GM12872 (cell line): ENCODE data around the gene KDM4B.

ENCODE experiments used
- TF ChIP-seq, protein P1 (sequence below): IDR thresholded peaks from 3 replicates; pipeline ENCODE4 v1.5.1; 2011; ENCODE audit warnings: low read depth, mild to moderate bottlenecking, low read length, moderate library complexity; ENCODE audit not compliant: insufficient read depth

The KDM4B gene

DNA sequence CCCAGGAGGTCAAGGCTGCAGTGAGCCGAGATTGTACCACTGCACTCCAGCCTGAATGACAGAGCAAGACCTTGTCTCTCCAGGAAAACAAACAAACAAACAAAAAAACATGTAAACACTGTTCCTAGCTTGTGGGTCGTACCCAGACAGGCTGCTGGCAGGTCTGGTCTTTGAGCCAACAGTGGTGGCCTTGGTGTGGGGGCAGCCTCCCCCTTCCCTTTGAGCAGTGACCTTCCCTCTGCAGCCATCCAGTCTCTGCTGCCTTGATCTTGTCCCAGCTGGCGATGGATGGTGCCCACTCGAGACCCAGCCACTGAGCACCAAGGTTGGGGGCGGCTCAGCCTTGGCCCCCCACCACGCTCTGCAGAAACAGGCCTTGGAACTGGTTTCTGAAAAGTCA is 143.3 kb downstream of the KDM4B start:
- TF ChIP-seq, protein P1, sequence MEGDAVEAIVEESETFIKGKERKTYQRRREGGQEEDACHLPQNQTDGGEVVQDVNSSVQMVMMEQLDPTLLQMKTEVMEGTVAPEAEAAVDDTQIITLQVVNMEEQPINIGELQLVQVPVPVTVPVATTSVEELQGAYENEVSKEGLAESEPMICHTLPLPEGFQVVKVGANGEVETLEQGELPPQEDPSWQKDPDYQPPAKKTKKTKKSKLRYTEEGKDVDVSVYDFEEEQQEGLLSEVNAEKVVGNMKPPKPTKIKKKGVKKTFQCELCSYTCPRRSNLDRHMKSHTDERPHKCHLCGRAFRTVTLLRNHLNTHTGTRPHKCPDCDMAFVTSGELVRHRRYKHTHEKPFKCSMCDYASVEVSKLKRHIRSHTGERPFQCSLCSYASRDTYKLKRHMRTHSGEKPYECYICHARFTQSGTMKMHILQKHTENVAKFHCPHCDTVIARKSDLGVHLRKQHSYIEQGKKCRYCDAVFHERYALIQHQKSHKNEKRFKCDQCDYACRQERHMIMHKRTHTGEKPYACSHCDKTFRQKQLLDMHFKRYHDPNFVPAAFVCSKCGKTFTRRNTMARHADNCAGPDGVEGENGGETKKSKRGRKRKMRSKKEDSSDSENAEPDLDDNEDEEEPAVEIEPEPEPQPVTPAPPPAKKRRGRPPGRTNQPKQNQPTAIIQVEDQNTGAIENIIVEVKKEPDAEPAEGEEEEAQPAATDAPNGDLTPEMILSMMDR = no peak

DNA sequence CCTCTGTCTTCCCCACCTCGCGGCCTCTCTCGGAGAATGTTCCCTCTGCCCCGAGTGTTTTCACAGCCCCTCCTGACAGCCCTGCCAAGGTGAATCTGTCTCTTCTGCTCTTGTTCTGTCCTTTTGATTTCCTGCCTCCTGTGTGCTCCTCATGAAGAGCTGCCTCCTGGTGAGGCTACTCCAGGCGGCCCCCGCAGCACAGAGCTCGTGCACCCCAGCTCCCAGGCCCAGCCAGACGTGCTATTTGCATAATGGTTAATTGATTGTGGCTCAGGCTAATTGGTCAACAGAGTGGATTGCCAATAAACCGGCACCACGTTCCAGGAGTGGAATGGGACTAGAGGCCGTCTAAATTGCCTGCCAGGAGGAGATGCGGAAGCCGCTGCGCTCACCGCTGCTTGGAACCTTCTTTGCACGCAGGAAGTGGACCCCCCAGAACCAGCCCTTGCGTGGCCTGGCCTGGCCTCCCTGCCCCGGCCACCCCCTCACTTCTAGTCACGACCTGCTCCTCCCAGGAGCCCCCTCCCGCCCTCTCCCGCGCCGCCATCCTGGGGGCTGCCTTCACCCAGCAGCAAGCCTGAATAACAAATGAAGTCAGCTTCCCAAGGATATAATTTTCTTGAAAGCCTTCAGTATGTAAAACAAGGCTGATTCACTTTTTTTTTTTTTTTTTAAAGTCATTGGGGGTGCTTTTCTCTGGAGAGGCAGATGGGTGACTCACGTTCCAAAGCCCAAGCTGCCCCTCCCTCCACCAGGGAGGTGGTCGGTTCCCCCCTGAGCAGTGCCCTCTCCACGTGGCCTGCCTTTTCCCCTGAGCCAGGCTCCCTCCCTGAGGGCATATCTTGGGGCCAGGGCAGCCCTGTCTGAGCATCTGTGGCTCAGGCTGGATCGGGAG is 144.0 kb downstream of the KDM4B start:
- TF ChIP-seq, protein P1 = no peak

DNA sequence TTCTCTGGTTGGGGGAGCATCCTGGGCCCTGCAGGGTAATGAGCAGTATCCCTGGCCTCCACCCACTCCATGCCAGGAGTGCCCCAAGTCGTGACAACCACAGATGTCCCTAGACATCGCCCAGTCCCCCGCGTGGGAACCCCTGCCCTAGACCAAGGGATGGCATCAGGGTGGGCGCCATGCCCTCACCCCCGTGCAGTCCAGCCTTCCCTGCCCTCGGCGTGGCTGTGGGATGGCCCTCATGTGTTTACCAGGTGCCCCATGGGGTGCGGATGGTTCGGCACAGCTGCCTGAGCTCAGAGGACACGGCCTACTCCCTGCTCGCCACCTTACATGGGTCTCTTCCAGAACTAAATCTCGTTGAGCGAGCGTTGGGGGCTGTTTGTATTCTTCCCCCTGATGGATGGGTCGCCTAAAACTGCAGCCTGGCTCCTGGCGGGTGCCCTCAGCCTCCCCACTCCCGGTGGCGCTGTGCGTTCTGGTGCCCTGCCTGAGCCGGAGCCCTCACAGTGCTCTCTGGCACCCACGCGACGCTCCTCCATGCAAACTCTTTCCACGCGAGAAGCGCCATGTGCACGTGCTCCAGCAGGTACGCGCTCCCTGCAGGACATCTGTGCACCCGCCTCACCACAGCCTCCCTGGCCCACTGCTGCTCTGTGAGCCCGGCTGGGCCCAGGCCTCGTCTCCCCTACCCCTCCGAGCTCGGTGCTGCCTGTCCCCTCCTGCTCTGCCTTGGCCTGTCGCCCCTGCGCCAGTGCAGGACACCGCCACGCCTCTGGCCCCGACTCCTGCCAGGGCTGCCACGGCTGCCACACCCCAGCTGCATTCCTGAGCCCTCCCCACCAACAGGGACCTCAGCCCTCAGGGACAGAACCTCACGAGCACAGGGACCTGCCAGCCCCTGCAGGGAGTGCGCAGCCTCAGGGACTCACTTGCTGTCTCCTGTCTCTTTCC is 145.0 kb downstream of the KDM4B start:
- TF ChIP-seq, protein P1 = no peak

DNA sequence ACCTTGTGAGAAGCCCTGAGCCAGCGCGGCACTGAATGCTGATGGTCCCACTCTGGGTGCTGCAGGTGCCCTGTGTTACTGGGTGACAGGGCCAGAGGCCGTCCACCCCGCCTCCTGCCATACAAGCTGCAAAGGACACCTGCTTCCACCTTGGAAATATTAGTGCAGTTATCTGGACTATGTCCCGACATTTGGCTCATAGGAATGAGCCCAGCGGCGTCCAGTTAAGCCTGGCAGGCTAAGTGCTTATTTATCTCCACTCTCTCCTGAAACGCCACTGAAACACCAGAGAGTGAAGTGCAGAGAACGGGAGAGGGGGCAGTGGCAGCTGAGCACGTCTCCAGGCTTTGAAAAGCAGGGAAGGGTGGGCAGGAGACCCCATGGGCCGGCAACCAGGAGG is 145.8 kb downstream of the KDM4B start:
- TF ChIP-seq, protein P1 = no peak

DNA sequence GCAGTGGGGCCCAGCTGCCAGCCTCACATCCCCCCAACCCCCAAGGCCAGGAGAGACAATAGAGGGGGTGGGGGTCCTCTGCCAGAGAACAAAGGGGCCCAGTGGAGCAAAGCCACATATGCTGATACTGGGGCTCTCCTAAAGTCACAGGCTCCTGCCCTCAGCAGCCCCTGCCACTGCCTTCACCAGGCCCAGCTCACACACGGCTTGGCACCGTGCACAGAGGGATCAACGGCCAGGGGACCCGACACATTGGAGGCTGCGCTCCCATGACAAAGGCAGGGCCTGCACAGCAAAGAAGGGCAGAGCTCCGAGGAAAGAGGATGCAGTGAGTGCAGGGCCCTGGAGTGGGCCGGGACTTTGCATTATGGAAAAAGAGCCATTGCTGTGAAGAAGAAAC is 146.4 kb downstream of the KDM4B start:
- TF ChIP-seq, protein P1 = no peak

DNA sequence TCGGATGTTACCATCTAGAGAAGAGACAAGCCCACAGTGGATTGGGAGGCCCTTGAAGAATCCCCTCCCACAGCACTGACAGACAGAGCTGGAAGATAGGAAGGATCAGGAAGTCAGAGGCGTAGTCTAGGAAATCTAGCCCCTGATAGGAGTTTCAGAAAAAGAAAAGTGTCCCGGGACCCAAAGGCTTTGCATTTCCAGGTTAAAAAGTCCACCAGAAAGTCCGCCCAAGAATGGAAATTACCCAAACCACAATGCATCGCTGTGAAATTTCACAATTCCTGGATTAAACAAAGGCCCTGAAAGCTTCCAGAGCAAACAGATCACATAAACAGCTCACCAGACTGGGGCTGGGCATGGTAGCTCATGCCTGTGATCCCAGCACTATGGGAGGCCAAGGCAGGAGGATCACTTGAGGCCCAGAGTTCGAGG is 146.9 kb downstream of the KDM4B start:
- TF ChIP-seq, protein P1 = no peak

DNA sequence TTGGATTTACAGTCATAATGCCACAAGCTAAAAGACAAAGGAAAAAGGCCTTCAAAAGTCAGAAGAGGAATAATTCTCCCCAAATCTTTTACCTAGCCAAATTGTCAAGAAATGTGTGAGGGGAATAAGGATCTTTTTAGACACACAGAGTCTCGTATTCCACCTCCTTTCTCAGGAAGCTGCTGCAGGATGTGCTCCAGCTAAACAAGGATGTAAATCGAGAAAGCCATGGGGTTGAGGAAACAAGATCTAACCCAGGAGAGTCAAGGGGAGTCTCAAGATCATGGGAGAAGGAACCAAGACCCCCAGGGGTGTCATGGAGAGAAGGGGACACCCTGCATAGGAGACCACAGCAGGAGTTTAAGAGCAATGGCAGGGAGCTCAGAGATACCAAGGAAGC is 147.4 kb downstream of the KDM4B start:
- TF ChIP-seq, protein P1 = no peak
